ENCODE data around the gene CDHR1.

The CDHR1 gene

DNA sequence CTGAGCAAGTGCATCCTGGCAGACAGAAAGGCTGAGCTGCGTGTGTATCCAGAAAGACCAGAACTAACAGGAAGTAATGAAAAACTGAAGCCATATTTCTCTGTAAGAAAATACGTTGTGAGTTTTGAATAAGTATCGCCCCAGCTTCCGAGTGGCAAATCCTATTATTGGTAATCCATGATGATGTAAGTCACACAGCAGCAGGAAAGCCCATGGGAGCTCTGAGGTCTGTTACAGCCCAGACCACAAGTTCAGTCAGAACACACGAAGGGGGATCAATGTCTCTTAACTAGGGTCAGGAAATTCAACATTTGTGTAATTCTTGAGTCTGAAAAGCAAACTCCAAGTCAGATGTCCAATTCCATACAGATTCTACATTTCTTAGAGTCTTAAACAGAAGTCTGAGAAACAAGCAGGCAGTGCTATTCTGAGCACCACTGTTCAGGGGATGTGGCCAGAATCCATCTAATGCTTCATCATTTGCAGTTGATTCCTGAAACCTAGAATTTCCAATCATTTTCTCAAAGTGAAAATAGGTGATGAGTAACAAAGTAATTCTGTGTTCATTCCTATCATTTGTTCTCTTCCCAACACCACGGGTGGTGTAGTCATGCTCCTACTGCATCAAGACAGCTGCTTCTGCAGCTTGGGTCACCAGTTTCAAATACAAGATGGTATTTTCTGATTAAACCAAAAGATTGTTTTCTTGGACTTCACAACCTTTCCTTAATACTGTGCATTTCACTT is 31.3 kb downstream of the CDHR1 start, which contains the start of gene LRIT2:
Gene LRIT2, minus strand, starts transcription at position 118 of the 747 bp plus-strand sequence. Its CDS starts 24 bp downstream, at position 94.
- no peak for TF ChIP-seq POLR2AphosphoS5 (IDR thresholded peaks at IDR 0.05; ENCODE audit: low read depth, low read length)
- TF ChIP-seq SIN3A (IDR thresholded peaks at IDR 0.05; ENCODE audit: borderline replicate concordance, insufficient read depth, low read length): no peak
- no peak for TF ChIP-seq TAF1 (IDR thresholded peaks at IDR 0.05; ENCODE audit: borderline replicate concordance, insufficient read depth, low read length)
- TF ChIP-seq, protein P1, sequence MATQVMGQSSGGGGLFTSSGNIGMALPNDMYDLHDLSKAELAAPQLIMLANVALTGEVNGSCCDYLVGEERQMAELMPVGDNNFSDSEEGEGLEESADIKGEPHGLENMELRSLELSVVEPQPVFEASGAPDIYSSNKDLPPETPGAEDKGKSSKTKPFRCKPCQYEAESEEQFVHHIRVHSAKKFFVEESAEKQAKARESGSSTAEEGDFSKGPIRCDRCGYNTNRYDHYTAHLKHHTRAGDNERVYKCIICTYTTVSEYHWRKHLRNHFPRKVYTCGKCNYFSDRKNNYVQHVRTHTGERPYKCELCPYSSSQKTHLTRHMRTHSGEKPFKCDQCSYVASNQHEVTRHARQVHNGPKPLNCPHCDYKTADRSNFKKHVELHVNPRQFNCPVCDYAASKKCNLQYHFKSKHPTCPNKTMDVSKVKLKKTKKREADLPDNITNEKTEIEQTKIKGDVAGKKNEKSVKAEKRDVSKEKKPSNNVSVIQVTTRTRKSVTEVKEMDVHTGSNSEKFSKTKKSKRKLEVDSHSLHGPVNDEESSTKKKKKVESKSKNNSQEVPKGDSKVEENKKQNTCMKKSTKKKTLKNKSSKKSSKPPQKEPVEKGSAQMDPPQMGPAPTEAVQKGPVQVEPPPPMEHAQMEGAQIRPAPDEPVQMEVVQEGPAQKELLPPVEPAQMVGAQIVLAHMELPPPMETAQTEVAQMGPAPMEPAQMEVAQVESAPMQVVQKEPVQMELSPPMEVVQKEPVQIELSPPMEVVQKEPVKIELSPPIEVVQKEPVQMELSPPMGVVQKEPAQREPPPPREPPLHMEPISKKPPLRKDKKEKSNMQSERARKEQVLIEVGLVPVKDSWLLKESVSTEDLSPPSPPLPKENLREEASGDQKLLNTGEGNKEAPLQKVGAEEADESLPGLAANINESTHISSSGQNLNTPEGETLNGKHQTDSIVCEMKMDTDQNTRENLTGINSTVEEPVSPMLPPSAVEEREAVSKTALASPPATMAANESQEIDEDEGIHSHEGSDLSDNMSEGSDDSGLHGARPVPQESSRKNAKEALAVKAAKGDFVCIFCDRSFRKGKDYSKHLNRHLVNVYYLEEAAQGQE (IDR thresholded peaks at IDR 0.05; ENCODE audit: insufficient read depth in 1 of 2, low read depth in 2 of 2, low read length in 2 of 2): no peak
- no peak for TF ChIP-seq FOXP2 (optimal IDR thresholded peaks at IDR 0.05; ENCODE audit: borderline replicate concordance, extremely low read depth, extremely low read length, insufficient read depth)

DNA sequence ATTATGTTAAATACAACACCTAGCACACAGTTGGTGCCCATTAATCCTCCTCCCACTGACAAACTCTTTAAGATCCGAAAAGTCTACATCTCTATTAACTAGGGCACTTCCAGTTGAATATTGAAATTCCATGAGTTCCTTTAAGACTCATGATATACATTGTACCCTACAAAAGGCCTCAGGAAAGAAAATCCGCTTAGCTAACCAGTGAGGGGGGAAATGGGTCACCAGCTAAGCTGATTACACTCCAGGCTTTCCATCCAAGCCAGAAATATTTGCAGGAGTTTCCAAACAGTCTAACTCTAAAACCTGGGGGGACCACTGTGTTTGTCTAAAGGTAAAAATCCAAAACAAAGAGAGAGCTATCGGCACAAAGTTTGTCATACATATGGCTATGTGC is 32.3 kb downstream of the CDHR1 start:
- TF ChIP-seq, protein P1 (IDR thresholded peaks at IDR 0.05; ENCODE audit: insufficient read depth in 1 of 2, low read depth in 2 of 2, low read length in 2 of 2): no peak
- no peak for TF ChIP-seq POLR2AphosphoS5 (IDR thresholded peaks at IDR 0.05; ENCODE audit: low read depth, low read length)
- TF ChIP-seq SIN3A (IDR thresholded peaks at IDR 0.05; ENCODE audit: borderline replicate concordance, insufficient read depth, low read length): no peak
- no peak for TF ChIP-seq TAF1 (IDR thresholded peaks at IDR 0.05; ENCODE audit: borderline replicate concordance, insufficient read depth, low read length)
- no peak for TF ChIP-seq FOXP2 (optimal IDR thresholded peaks at IDR 0.05; ENCODE audit: borderline replicate concordance, extremely low read depth, extremely low read length, insufficient read depth)

DNA sequence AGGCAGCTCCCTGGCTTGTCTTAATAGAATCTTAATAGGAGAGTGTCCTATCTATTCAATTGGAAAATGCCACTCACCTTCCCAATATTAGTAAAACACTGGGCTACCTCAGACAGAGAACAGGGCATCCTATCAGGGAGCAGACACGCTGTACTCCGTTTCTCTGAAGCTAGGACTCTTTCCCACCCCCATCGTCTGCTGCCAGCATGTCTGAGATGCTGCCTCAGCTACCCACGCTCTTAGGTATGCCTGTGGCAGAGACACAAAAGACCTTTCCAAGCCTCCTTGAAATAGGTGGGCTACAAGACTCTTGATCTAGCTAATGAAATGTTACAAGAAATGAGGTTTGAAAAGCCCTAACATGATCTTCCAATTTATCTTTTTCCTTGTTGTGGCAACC is 33.5 kb downstream of the CDHR1 start:
- TF ChIP-seq POLR2AphosphoS5 (IDR thresholded peaks at IDR 0.05; ENCODE audit: low read depth, low read length): no peak
- TF ChIP-seq SIN3A (IDR thresholded peaks at IDR 0.05; ENCODE audit: borderline replicate concordance, insufficient read depth, low read length): no peak
- no peak for TF ChIP-seq FOXP2 (optimal IDR thresholded peaks at IDR 0.05; ENCODE audit: borderline replicate concordance, extremely low read depth, extremely low read length, insufficient read depth)
- TF ChIP-seq, protein P1 (IDR thresholded peaks at IDR 0.05; ENCODE audit: insufficient read depth in 1 of 2, low read depth in 2 of 2, low read length in 2 of 2): no peak
- TF ChIP-seq TAF1 (IDR thresholded peaks at IDR 0.05; ENCODE audit: borderline replicate concordance, insufficient read depth, low read length): no peak

DNA sequence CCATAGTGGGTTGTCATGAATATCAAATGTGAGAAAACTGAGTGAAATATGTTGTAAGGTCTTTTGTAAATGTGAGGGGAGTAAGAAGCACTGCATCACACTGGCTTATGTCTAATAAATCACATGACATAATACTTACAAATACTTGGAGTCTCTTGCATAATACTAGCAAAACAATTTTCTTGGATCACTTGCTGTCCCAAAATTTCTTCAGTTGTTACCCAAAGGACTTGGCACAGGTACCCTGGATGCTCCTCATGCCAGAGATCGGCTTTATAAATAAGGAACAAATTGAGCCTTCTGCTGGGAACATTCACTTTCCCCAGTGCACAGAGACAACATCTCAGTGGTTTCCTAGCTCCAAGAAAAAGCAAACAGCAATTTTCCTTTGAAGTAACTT is 36.0 kb downstream of the CDHR1 start:
- TF ChIP-seq FOXP2 (optimal IDR thresholded peaks at IDR 0.05; ENCODE audit: borderline replicate concordance, extremely low read depth, extremely low read length, insufficient read depth) (no peak), TAF1 (IDR thresholded peaks at IDR 0.05; ENCODE audit: borderline replicate concordance, insufficient read depth, low read length) (no peak), POLR2AphosphoS5 (IDR thresholded peaks at IDR 0.05; ENCODE audit: low read depth, low read length) (no peak)
- TF ChIP-seq, protein P1 (IDR thresholded peaks at IDR 0.05; ENCODE audit: insufficient read depth in 1 of 2, low read depth in 2 of 2, low read length in 2 of 2): no peak

Data from PFSK-1 (cell line).